H1 (cell line): ENCODE results near the gene SLC7A11. TPM values are rescaled to one million over a fixed set of nuclear protein-coding genes. Genes with fewer than 3 reads are reported as not detected.

Source experiments
- CBX8 ChIP-seq: fragments of 300-800, 300-1000 bp; sonication (generic); IDR thresholded peaks from 2 replicates; pipeline ENCODE4 v1.7.1; 2016; ENCODE audit warnings: low read depth, low read length, borderline replicate concordance
- TCF12 ChIP-seq: IDR thresholded peaks from 2 replicates; pipeline ENCODE4 v1.6.1; 2011; ENCODE audit warnings: low read depth, mild to moderate bottlenecking, low read length
- polyA plus RNA-seq, 7 experiments: library from polyadenylated mRNA; depleted of rRNA in 3 of 7; stranded (reverse) in 5 of 7; unstranded in 2 of 7; fragments of >200 nt in 5 of 7; fragments of 200-250 nt in 2 of 7; gene quantifications; 1 replicate in 5 of 7; 2 replicates in 1 of 7; 4 replicates in 1 of 7; pipeline versions ENCODE4 v1.2.1 to v1.2.3, GENCODE V29; 2011 to 2013; ENCODE audit warnings: missing spikeins in 2 of 7, mixed read lengths in 2 of 7
- total RNA-seq: library from RNA; stranded (reverse); fragmentation: NEBNext Ultra II Directional; extraction: Animal tissue kit (Norgen Biotek cat#: 25700); gene quantifications from 2 replicates; pipeline ENCODE4 v1.2.1, GENCODE V29; 2021

The SLC7A11 gene
- total and polyA plus RNA-seq, 2 of the 8 experiments (the other 6 are each of a cell fraction or from before 2014, with no cell fraction given), result 6.6 to 17.0 TPM

DNA sequence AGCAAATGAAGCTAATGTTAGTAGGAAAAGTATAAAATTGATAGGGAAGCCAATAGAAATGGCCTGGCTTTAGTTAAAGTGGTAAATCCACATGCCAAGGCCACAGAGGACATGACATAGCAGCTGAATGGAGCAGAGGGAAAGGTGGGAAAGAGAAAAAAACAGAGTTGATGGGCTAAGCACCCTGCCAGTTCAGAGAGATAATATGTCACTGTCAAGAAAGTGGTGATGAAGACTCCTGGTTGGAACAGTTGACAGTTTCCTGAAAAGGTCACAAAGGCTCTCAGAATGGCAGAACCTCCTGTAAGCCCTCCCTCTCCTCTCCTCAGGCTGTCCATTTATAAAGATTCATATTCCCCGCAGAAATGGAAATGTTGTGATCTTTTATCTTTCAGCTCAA lies 48.2 kb downstream of the SLC7A11 start (continued):
- TF ChIP-seq CBX8, result no peak
- no peak for TF ChIP-seq TCF12
